ENCODE data around the gene CLCN3. TPM values are rescaled to one million over a fixed set of nuclear protein-coding genes. Genes with fewer than 3 reads are reported as not detected.

The CLCN3 gene
- total RNA-seq, 4 donors from 2014 or later: 46.8 to 91.1 (median 69.3) TPM

GRCh38 chr4:169604903-169605331 is 15.5 kb upstream of the CLCN3 start:
- no peak for DNase-seq
- intact Hi-C loops (cut with DNase I; ENCODE audit: low total_unique reads) (no loop called here), in situ Hi-C loops (cut with MboI; ENCODE audit: low pct_ligation_motif_present in 1 of 4, low pct_unique_long_range_greater_than_20kb in 1 of 4, low sequenced_read_pairs in 3 of 4) (loop anchor here (25.0 kb wide), 2 partner anchors 157 to 432 kb away; partner anchors contain the start of genes HPF1 (in 2 of the 4) and MFAP3L (in 2 of the 4))
- H3K4me1 ChIP-seq: peaks cover 0 to 8% (median 0%) of the 10 kb centered on the region in 4 donors
- H3K4me3 ChIP-seq: no peak overlapping the region
- peaks cover 0 to 9% (median 0%) of the 10 kb centered on the region in 4 donors for H3K36me3 ChIP-seq
- no peaks in the 10 kb centered on the region for H3K9me3 ChIP-seq
- no peaks in the 10 kb centered on the region for H3K27me3 ChIP-seq
- no peak for TF ChIP-seq CTCF (IDR thresholded peaks at IDR 0.05)
- TF ChIP-seq EP300 (IDR thresholded peaks at IDR 0.05; ENCODE audit: low read depth): no peak
- no peak for TF ChIP-seq POLR2AphosphoS5 (IDR thresholded peaks at IDR 0.05)
- no peak for TF ChIP-seq POLR2A (IDR thresholded peaks at IDR 0.05)
- no peak overlapping the region for H3K27ac ChIP-seq
- 87 to 95% methylated on average over 1 of the region's 1 CpG for WGBS, 2 donors (ENCODE audit: low coverage in 1 of 2)

GRCh38 chr4:169611157-169611556 is 9.2 kb upstream of the CLCN3 start:
- WGBS, 2 donors (ENCODE audit: low coverage in 1 of 2): 30 to 36% methylated on average over 4 of the region's 4 CpGs
- no peaks in the 10 kb centered on the region for H3K36me3 ChIP-seq
- peak overlapping the region in 2 of 4 donors; percentile 81 for H3K4me3 ChIP-seq
- H3K9me3 ChIP-seq: no peaks in the 10 kb centered on the region
- in situ Hi-C loops (cut with MboI; ENCODE audit: low pct_ligation_motif_present in 1 of 4, low pct_unique_long_range_greater_than_20kb in 1 of 4, low sequenced_read_pairs in 3 of 4): loop anchor here (10.0 to 25.0 kb wide), 4 partner anchors 54 to 426 kb away; partner anchors contain the start of genes HPF1 (in 3 of the 4) and MFAP3L (in 2 of the 4)
- H3K27me3 ChIP-seq: no peaks in the 10 kb centered on the region
- intact Hi-C loops (cut with DNase I; ENCODE audit: low total_unique reads): loop anchor here (10.0 kb wide), 1 partner anchor 144 kb away; the partner anchor contains the start of gene HPF1
- H3K4me1 ChIP-seq: peaks cover 5 to 25% (median 14%) of the 10 kb centered on the region in 4 donors
- TF ChIP-seq CTCF (IDR thresholded peaks at IDR 0.05): no peak
- TF ChIP-seq POLR2AphosphoS5 (IDR thresholded peaks at IDR 0.05): no peak
- no peak for TF ChIP-seq EP300 (IDR thresholded peaks at IDR 0.05; ENCODE audit: low read depth)
- no peak for TF ChIP-seq POLR2A (IDR thresholded peaks at IDR 0.05)
- no peak for DNase-seq
- H3K27ac ChIP-seq: peak overlapping the region in 2 of 4 donors; percentile 95 to 97

- WGBS, 2 donors (ENCODE audit: low coverage in 1 of 2): 0% methylated on average over 7 to 61 of the region's 61 CpGs
- no peaks in the 10 kb centered on the region for H3K27me3 ChIP-seq
- peak within 1 kb of the TSS; percentile 65 to 81 (median 81) for H3K4me3 ChIP-seq
- peak; percentile 90 for DNase-seq
- in situ Hi-C loops (cut with MboI; ENCODE audit: low pct_ligation_motif_present in 1 of 4, low pct_unique_long_range_greater_than_20kb in 1 of 4, low sequenced_read_pairs in 3 of 4) (loop anchor here (10.0 to 25.0 kb wide), 4 partner anchors 53 to 425 kb away; partner anchors contain the start of genes HPF1 (in 3 of the 4) and MFAP3L (in 2 of the 4)), intact Hi-C loops (cut with DNase I; ENCODE audit: low total_unique reads) (loop anchor here (2.0 to 10.0 kb wide), 2 partner anchors 143 to 415 kb away; partner anchors contain the start of genes HPF1 and MFAP3L)
- H3K27ac ChIP-seq: peak within 1 kb of the TSS; percentile 95 to 97 (median 96)
- no peaks in the 10 kb centered on the region for H3K36me3 ChIP-seq
- no peaks in the 10 kb centered on the region for H3K9me3 ChIP-seq
- TF ChIP-seq POLR2A (IDR thresholded peaks at IDR 0.05) (peak; percentile 89), POLR2AphosphoS5 (IDR thresholded peaks at IDR 0.05) (peak; percentile 91 to 97 (median 95)), EP300 (IDR thresholded peaks at IDR 0.05; ENCODE audit: low read depth) (no peak), CTCF (IDR thresholded peaks at IDR 0.05) (peak in 1 of 5 experiments; percentile 23)
- H3K4me1 ChIP-seq: peaks cover 5 to 25% (median 14%) of the 10 kb centered on the region in 4 donors
These were observed 8.1 kb upstream of the CLCN3 start, which contains the start of gene NEK1 for GRCh38 chr4:169611991-169612870. TSS of gene NEK1 (minus strand) at chr4:169612583. CDS start at chr4:169602630, 9,953 bp downstream.

Data from transverse colon (tissue), 4 donors.